GM03348 (cell line): ENCODE measurements around the gene ZPLD1.

Experiments
- DNase-seq: peaks from one replicate; pipeline ENCODE4 v3.0.0; 2012; ENCODE audit warnings: low spot score

ZPLD1 gene

GRCh38 chr3:102470066-102470465 lies 35.3 kb downstream of the ZPLD1 start:
- no peak for DNase-seq

- no peak for DNase-seq
Measured at GRCh38 chr3:102471001-102471400, 36.2 kb downstream of the ZPLD1 start.

DNA sequence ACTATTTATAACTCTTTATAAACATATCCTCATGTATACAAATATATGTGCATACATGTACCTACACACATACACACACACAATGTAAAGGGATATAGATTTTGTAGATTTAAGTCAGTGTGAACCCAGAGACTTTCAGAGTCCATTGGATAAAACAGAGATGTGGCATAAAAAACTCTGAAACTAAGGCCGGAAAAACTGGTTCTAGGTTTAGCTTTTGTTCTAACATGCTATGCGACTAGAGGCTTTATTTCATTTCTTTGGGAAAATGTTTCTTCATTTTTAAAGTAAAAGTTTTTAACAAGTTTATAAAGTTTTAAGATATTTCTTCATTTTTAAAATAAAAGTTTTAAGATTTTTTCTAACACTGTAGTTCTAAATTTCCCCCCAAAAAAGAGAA lies 36.7 kb downstream of the ZPLD1 start:
- DNase-seq: no peak

DNA sequence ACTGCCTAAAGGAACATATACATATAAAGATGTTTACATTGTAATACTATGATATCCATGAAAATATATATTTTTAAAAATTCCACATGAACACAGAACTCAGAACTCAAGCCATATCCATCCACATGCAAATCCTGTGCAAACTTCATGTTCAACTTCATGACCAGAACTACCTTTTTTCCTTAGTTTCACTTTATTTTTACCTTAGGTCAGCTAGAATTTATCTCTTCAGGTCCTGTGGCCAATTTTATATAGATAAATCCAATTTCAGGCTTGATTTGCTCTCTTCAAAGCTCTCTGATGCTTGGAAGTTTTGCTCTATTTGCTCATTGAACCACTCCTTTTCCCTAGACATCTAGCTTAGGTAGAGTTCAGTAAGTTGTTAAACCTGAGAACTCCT lies 38.8 kb downstream of the ZPLD1 start:
- no peak for DNase-seq

GRCh38 chr3:102474207-102474606 lies 39.4 kb downstream of the ZPLD1 start:
- no peak for DNase-seq

DNA sequence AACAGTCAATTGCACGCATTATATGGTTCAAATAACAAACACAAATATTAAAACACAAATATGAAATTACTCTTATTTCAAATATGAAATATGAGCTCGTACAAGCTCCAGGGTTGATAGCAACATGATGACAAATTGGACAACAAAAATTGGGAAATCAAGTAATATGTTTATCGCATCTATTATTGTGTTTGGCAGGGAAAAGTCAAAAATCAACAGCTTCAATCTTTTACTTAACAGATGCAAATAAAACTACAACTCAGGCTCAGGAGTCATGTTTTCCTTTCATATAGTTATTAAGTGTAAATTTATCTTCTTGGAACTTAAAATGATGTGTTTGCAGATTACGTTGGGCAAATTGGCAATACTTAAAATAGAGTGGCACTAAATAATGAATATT lies 41.4 kb downstream of the ZPLD1 start:
- DNase-seq: no peak

GRCh38 chr3:102478160-102478559 lies 43.3 kb downstream of the ZPLD1 start:
- no peak for DNase-seq

DNA sequence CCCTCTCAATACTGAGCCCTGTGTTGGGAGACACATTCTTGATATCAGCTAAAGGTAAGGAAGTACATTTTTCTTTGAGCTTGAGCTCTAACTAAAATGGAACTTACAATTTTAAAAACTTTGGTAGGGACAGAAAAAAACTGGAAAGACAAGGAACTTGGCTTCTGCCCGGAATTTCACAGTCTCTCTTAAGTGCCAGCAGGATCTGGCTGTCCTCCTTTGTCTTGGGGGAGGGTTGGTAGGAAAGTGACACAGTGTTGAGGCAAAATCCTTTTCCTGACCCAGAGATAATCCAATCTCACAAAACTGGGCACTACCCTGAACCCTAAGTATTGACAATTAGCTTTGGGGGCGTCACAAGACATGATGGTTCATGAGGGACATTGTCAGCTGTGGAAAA lies 45.3 kb downstream of the ZPLD1 start:
- no peak for DNase-seq

GRCh38 chr3:102481050-102481449 lies 46.2 kb downstream of the ZPLD1 start:
- no peak for DNase-seq

GRCh38 chr3:102483556-102483955 lies 48.7 kb downstream of the ZPLD1 start:
- no peak for DNase-seq

DNA sequence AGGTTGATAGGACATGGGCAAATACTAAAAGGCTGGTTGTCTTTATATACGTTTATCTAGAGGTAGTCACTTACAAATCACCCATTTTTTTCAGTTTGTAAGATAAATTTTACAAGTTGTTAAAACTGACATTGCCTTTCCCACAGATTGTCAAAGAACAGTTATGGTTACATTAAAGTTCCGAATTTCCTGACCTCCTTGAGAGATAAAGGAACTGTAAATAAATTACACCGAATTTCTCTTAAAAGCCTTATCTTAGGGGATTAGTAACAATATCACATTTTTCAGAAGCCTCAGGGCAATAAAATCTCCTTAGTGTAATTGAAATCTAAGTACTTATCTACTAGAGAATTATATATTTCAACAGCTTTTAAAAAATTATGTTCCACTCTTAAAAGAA lies 49.5 kb downstream of the ZPLD1 start:
- no peak for DNase-seq

GRCh38 chr3:102485701-102486100 lies 50.9 kb downstream of the ZPLD1 start:
- DNase-seq: no peak

GRCh38 chr3:102488331-102488730 lies 53.5 kb downstream of the ZPLD1 start:
- DNase-seq: no peak

- DNase-seq: no peak
Measured at GRCh38 chr3:102492300-102492699, 57.5 kb downstream of the ZPLD1 start.

GRCh38 chr3:102497571-102497970 lies 62.8 kb downstream of the ZPLD1 start:
- no peak for DNase-seq

DNA sequence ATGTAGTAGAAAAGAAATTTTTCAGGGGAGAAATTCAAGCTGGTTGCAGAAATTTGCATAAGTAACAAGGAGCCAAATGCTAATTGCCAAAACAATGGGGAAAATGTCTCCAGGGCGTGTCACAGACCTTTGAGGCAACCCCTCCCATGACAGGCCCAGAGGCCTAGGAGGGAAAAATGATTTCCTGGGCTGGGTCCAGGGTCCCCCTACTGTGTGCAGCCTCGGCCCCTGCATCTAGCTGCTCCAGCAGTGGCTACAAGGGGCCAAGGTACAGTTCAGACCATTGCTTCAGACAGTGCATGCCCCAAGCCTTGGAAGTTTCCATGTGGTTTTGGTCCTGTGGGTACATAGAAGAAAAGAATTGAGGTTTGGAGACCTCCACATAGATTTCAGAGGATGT lies 70.7 kb downstream of the ZPLD1 start:
- DNase-seq: no peak

- DNase-seq: no peak
Measured at GRCh38 chr3:102510663-102511062, 75.8 kb downstream of the ZPLD1 start.

GRCh38 chr3:102511168-102511567 lies 76.4 kb downstream of the ZPLD1 start:
- no peak for DNase-seq

GRCh38 chr3:102511639-102512038 lies 76.8 kb downstream of the ZPLD1 start:
- no peak for DNase-seq

GRCh38 chr3:102512734-102513504 lies 78.1 kb downstream of the ZPLD1 start:
- no peak for DNase-seq

DNA sequence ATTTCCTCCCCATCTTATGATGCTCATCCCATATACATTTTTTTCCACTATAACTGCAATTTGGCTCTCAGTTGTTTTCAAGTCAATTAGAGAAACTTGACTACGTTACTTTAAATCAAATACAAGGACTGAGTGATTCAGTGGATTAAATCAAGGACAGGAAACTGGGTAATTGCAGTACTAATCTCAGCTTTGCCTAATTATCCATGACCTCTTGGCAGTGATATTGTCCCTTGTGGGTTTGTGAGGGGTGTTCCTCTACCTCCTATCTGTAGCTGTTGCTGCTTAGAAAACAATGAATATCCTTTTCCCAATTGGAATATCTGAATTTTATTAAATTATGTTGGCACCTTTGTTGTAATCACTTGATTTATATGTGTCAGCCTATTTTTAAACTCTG lies 79.4 kb downstream of the ZPLD1 start:
- no peak for DNase-seq

- DNase-seq: no peak
Measured at GRCh38 chr3:102521246-102521645, 86.4 kb downstream of the ZPLD1 start.

GRCh38 chr3:102525624-102526023 lies 90.8 kb downstream of the ZPLD1 start:
- DNase-seq: no peak

- no peak for DNase-seq
Measured at GRCh38 chr3:102526865-102527264, 92.0 kb downstream of the ZPLD1 start.
